ENCODE measurements around the gene CNIH1. TPM values are rescaled to one million over a fixed set of nuclear protein-coding genes. Genes with fewer than 3 reads are reported as not detected.

CNIH1 gene
- 173 TPM for polyA plus RNA-seq (2013, experiment 1 of 2)
- polyA plus RNA-seq (2013, experiment 2 of 2) = 169 TPM

- H3K36me3 ChIP-seq (ENCODE audit: control insufficient read depth, insufficient read depth, low read length) = peaks cover 6% of the 10 kb centered on the region
- peaks cover 13% of the 10 kb centered on the region for H3K4me1 ChIP-seq (ENCODE audit: control insufficient read depth, insufficient read depth, low read length, poor library complexity, severe bottlenecking)
- peak within 1 kb of the TSS; percentile 98 for H3K27ac ChIP-seq (ENCODE audit: low read depth, low read length, severe bottlenecking)
- H3K4me3 ChIP-seq (ENCODE audit: extremely low read depth, insufficient read depth, low read length, poor library complexity, severe bottlenecking) = peak within 1 kb of the TSS; percentile 70
- H3K9me3 ChIP-seq (ENCODE audit: control insufficient read depth, low read length) = no peaks in the 10 kb centered on the region
- WGBS, 2 experiments (ENCODE audit: insufficient coverage in 2 of 2) = 2 to 5% methylated on average over 42 to 53 of the region's 100 CpGs
Measured at GRCh38 chr14:54440873-54441868, at the start of gene CNIH1. Gene CNIH1, minus strand, starts transcription at chr14:54441374. Its CDS starts 47 bp downstream, at chr14:54441327.

- no peaks in the 10 kb centered on the region for H3K9me3 ChIP-seq (ENCODE audit: control insufficient read depth, low read length)
- H3K36me3 ChIP-seq (ENCODE audit: control insufficient read depth, insufficient read depth, low read length) = peaks cover 4% of the 10 kb centered on the region
- WGBS, 2 experiments (ENCODE audit: insufficient coverage in 2 of 2) = 33% methylated on average over 1 of the region's 3 CpGs; no CpG with 5 or more reads in 1 of the 2 experiments
- H3K4me3 ChIP-seq (ENCODE audit: extremely low read depth, insufficient read depth, low read length, poor library complexity, severe bottlenecking) = no peak overlapping the region
- peaks cover 7% of the 10 kb centered on the region for H3K4me1 ChIP-seq (ENCODE audit: control insufficient read depth, insufficient read depth, low read length, poor library complexity, severe bottlenecking)
- H3K27ac ChIP-seq (ENCODE audit: low read depth, low read length, severe bottlenecking) = peak overlapping the region; percentile 19
Measured at GRCh38 chr14:54490445-54491175, 49.4 kb upstream of the CNIH1 start.

GRCh38 chr14:54489731-54490444, 48.7 kb upstream of the CNIH1 start:
- peak overlapping the region; percentile 90 for H3K27ac ChIP-seq (ENCODE audit: low read depth, low read length, severe bottlenecking)

GRCh38 chr14:54489318-54489683, 48.1 kb upstream of the CNIH1 start:
- 47 to 56% methylated on average over 5 of the region's 5 CpGs for WGBS, 2 experiments (ENCODE audit: insufficient coverage in 2 of 2)
- peak overlapping the region; percentile 90 for H3K27ac ChIP-seq (ENCODE audit: low read depth, low read length, severe bottlenecking)
- H3K4me3 ChIP-seq (ENCODE audit: extremely low read depth, insufficient read depth, low read length, poor library complexity, severe bottlenecking) = peak overlapping the region; percentile 83

More at GRCh38 chr14:54489731-54490444, 48.7 kb upstream of the CNIH1 start:
- Histone ChIP-seq H3K4me3 (ENCODE audit: extremely low read depth, insufficient read depth, low read length, poor library complexity, severe bottlenecking) (peak overlapping the region; percentile 83), H3K36me3 (ENCODE audit: control insufficient read depth, insufficient read depth, low read length) (peaks cover 5% of the 10 kb centered on the region), H3K9me3 (ENCODE audit: control insufficient read depth, low read length) (no peaks in the 10 kb centered on the region), H3K4me1 (ENCODE audit: control insufficient read depth, insufficient read depth, low read length, poor library complexity, severe bottlenecking) (peaks cover 7% of the 10 kb centered on the region)
- 92 to 100% methylated on average over 1 to 2 of the region's 4 CpGs for WGBS, 2 experiments (ENCODE audit: insufficient coverage in 2 of 2)

GRCh38 chr14:54488646-54489317, 47.6 kb upstream of the CNIH1 start, which contains the start of gene GMFB:
Gene GMFB, minus strand, starts transcription at chr14:54488980. Its CDS starts 53 bp downstream, at chr14:54488927.
- H3K4me3 ChIP-seq (ENCODE audit: extremely low read depth, insufficient read depth, low read length, poor library complexity, severe bottlenecking) = peak within 1 kb of the TSS; percentile 83
- H3K4me1 ChIP-seq (ENCODE audit: control insufficient read depth, insufficient read depth, low read length, poor library complexity, severe bottlenecking) = peaks cover 7% of the 10 kb centered on the region
- H3K27ac ChIP-seq (ENCODE audit: low read depth, low read length, severe bottlenecking) = peak within 1 kb of the TSS; percentile 90
- WGBS, 2 experiments (ENCODE audit: insufficient coverage in 2 of 2) = 0% methylated on average over 19 to 39 of the region's 51 CpGs
- H3K36me3 ChIP-seq (ENCODE audit: control insufficient read depth, insufficient read depth, low read length) = peaks cover 8% of the 10 kb centered on the region
- no peaks in the 10 kb centered on the region for H3K9me3 ChIP-seq (ENCODE audit: control insufficient read depth, low read length)

More at GRCh38 chr14:54489318-54489683, 48.1 kb upstream of the CNIH1 start:
- H3K4me1 ChIP-seq (ENCODE audit: control insufficient read depth, insufficient read depth, low read length, poor library complexity, severe bottlenecking) = peaks cover 7% of the 10 kb centered on the region
- H3K9me3 ChIP-seq (ENCODE audit: control insufficient read depth, low read length) = no peaks in the 10 kb centered on the region
- H3K36me3 ChIP-seq (ENCODE audit: control insufficient read depth, insufficient read depth, low read length) = peaks cover 8% of the 10 kb centered on the region

- H3K36me3 ChIP-seq (ENCODE audit: control insufficient read depth, insufficient read depth, low read length) = peaks cover 11% of the 10 kb centered on the region
- H3K4me1 ChIP-seq (ENCODE audit: control insufficient read depth, insufficient read depth, low read length, poor library complexity, severe bottlenecking) = peaks cover 7% of the 10 kb centered on the region
- 2 to 3% methylated on average over 8 to 9 of the region's 9 CpGs for WGBS, 2 experiments (ENCODE audit: insufficient coverage in 2 of 2)
- H3K9me3 ChIP-seq (ENCODE audit: control insufficient read depth, low read length) = no peaks in the 10 kb centered on the region
- peak overlapping the region; percentile 90 for H3K27ac ChIP-seq (ENCODE audit: low read depth, low read length, severe bottlenecking)
- peak overlapping the region; percentile 83 for H3K4me3 ChIP-seq (ENCODE audit: extremely low read depth, insufficient read depth, low read length, poor library complexity, severe bottlenecking)
Measured at GRCh38 chr14:54488318-54488645, 47.1 kb upstream of the CNIH1 start.

- H3K4me3 ChIP-seq (ENCODE audit: extremely low read depth, insufficient read depth, low read length, poor library complexity, severe bottlenecking) = peak overlapping the region; percentile 83
- H3K27ac ChIP-seq (ENCODE audit: low read depth, low read length, severe bottlenecking) = peak overlapping the region; percentile 90
- H3K36me3 ChIP-seq (ENCODE audit: control insufficient read depth, insufficient read depth, low read length) = peaks cover 16% of the 10 kb centered on the region
- H3K4me1 ChIP-seq (ENCODE audit: control insufficient read depth, insufficient read depth, low read length, poor library complexity, severe bottlenecking) = peaks cover 7% of the 10 kb centered on the region
- H3K9me3 ChIP-seq (ENCODE audit: control insufficient read depth, low read length) = no peaks in the 10 kb centered on the region
- WGBS, 2 experiments (ENCODE audit: insufficient coverage in 2 of 2) = 38 to 47% methylated on average over 1 to 3 of the region's 4 CpGs
Measured at GRCh38 chr14:54487771-54488170, 46.6 kb upstream of the CNIH1 start.

GRCh38 chr14:54486685-54487084, 45.5 kb upstream of the CNIH1 start:
- no CpG with 5 or more reads among the region's 1 CpG for WGBS, 2 experiments (ENCODE audit: insufficient coverage in 2 of 2)

GRCh38 chr14:54483846-54484245, 42.7 kb upstream of the CNIH1 start:
- H3K36me3 ChIP-seq (ENCODE audit: control insufficient read depth, insufficient read depth, low read length) = peaks cover 40% of the 10 kb centered on the region
- H3K9me3 ChIP-seq (ENCODE audit: control insufficient read depth, low read length) = no peaks in the 10 kb centered on the region
- H3K4me1 ChIP-seq (ENCODE audit: control insufficient read depth, insufficient read depth, low read length, poor library complexity, severe bottlenecking) = no peaks in the 10 kb centered on the region
- H3K4me3 ChIP-seq (ENCODE audit: extremely low read depth, insufficient read depth, low read length, poor library complexity, severe bottlenecking) = no peak overlapping the region
- no peak overlapping the region for H3K27ac ChIP-seq (ENCODE audit: low read depth, low read length, severe bottlenecking)

More at GRCh38 chr14:54486685-54487084, 45.5 kb upstream of the CNIH1 start:
- no peaks in the 10 kb centered on the region for H3K9me3 ChIP-seq (ENCODE audit: control insufficient read depth, low read length)
- peaks cover 7% of the 10 kb centered on the region for H3K4me1 ChIP-seq (ENCODE audit: control insufficient read depth, insufficient read depth, low read length, poor library complexity, severe bottlenecking)
- H3K36me3 ChIP-seq (ENCODE audit: control insufficient read depth, insufficient read depth, low read length) = peaks cover 25% of the 10 kb centered on the region
- no peak overlapping the region for H3K27ac ChIP-seq (ENCODE audit: low read depth, low read length, severe bottlenecking)
- H3K4me3 ChIP-seq (ENCODE audit: extremely low read depth, insufficient read depth, low read length, poor library complexity, severe bottlenecking) = no peak overlapping the region
